ENCODE results near the gene IGSF21. TPM values are rescaled to one million over a fixed set of nuclear protein-coding genes. Genes with fewer than 3 reads are reported as not detected.

The IGSF21 gene
- total RNA-seq, 2 experiments from 2014 or later = not detected

DNA sequence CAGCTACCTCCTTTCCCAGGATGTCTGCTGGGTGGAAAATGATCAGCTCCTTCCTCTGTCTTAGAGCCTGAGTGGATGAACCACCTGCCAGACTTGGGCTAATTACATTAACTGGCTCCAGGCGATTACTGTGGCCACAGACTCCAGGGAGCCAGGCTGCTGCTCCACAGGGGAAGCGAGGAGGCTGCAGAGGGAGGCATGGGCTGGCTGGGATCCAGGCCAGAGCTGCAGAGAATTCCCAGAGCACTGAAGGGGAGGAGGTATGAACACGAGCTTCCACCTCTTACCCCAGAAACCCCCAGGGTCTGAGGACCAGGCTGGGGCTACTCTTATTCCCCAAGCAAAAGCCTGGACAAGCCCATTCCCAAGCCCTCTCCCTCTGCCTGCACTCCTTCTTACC, 237.2 kb downstream of the IGSF21 start:
- Mint-ChIP-seq H3K27me3 (peaks cover 28% of the 10 kb centered on the region), H3K4me1 (ENCODE audit: low read depth) (no peaks in the 10 kb centered on the region), H3K36me3 (ENCODE audit: low read depth) (no peaks in the 10 kb centered on the region), H3K9me3 (no peaks in the 10 kb centered on the region), H3K27ac (no peak overlapping the region), H3K4me3 (no peak overlapping the region)
- no peak for DNase-seq
- peaks cover 0 to 2% of the 10 kb centered on the region in 2 experiments for H3K27me3 ChIP-seq (ENCODE audit: control insufficient read depth in 1 of 2, insufficient read depth in 2 of 2, low read length in 2 of 2)
- CTCF ChIA-PET = no interaction called here
- H3K27ac ChIP-seq (ENCODE audit: low read depth in 1 of 2, low read length in 2 of 2) = no peak overlapping the region
- H3K4me3 ChIP-seq (ENCODE audit: low read length) = no peak overlapping the region
- no peaks in the 10 kb centered on the region for H3K9me3 ChIP-seq (ENCODE audit: control insufficient read depth in 1 of 2, insufficient read depth in 1 of 2, low read length in 2 of 2)
- no peaks in the 10 kb centered on the region for H3K4me1 ChIP-seq (ENCODE audit: insufficient read depth, low read length)
- POLR2A ChIA-PET = no interaction called here
- TF ChIP-seq, protein P1, sequence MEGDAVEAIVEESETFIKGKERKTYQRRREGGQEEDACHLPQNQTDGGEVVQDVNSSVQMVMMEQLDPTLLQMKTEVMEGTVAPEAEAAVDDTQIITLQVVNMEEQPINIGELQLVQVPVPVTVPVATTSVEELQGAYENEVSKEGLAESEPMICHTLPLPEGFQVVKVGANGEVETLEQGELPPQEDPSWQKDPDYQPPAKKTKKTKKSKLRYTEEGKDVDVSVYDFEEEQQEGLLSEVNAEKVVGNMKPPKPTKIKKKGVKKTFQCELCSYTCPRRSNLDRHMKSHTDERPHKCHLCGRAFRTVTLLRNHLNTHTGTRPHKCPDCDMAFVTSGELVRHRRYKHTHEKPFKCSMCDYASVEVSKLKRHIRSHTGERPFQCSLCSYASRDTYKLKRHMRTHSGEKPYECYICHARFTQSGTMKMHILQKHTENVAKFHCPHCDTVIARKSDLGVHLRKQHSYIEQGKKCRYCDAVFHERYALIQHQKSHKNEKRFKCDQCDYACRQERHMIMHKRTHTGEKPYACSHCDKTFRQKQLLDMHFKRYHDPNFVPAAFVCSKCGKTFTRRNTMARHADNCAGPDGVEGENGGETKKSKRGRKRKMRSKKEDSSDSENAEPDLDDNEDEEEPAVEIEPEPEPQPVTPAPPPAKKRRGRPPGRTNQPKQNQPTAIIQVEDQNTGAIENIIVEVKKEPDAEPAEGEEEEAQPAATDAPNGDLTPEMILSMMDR (IDR thresholded peaks at IDR 0.05) = no peak
- H3K36me3 ChIP-seq (ENCODE audit: insufficient read depth, low read length) = no peaks in the 10 kb centered on the region
- intact Hi-C loops (cut with DNase I, micrococcal nuclease) = no loop called here
- ATAC-seq (ENCODE audit: poor library complexity) = no peak

GRCh38 chr1:18347559-18347958, 240.0 kb downstream of the IGSF21 start:
- Histone ChIP-seq H3K4me3 (ENCODE audit: low read length) (no peak overlapping the region), H3K36me3 (ENCODE audit: insufficient read depth, low read length) (no peaks in the 10 kb centered on the region), H3K4me1 (ENCODE audit: insufficient read depth, low read length) (no peaks in the 10 kb centered on the region), H3K27ac (ENCODE audit: low read depth in 1 of 2, low read length in 2 of 2) (no peak overlapping the region), H3K9me3 (ENCODE audit: control insufficient read depth in 1 of 2, insufficient read depth in 1 of 2, low read length in 2 of 2) (peaks cover 0 to 5% of the 10 kb centered on the region in 2 experiments), H3K27me3 (ENCODE audit: control insufficient read depth in 1 of 2, insufficient read depth in 2 of 2, low read length in 2 of 2) (peaks cover 0 to 4% of the 10 kb centered on the region in 2 experiments)
- Mint-ChIP-seq H3K36me3 (ENCODE audit: low read depth) (no peaks in the 10 kb centered on the region), H3K4me1 (ENCODE audit: low read depth) (no peaks in the 10 kb centered on the region), H3K27me3 (peaks cover 37% of the 10 kb centered on the region), H3K9me3 (no peaks in the 10 kb centered on the region), H3K4me3 (no peak overlapping the region), H3K27ac (no peak overlapping the region)
- ChIA-PET POLR2A (no interaction called here), CTCF (no interaction called here)
- TF ChIP-seq, protein P1 (IDR thresholded peaks at IDR 0.05) = no peak
- intact Hi-C loops (cut with DNase I, micrococcal nuclease) = no loop called here
- DNase-seq (no peak), ATAC-seq (ENCODE audit: poor library complexity) (no peak)

GRCh38 chr1:18348354-18348753, 240.8 kb downstream of the IGSF21 start:
- intact Hi-C loops (cut with DNase I, micrococcal nuclease) = no loop called here
- peaks cover under 1 to 12% of the 10 kb centered on the region in 2 experiments for H3K27me3 ChIP-seq (ENCODE audit: control insufficient read depth in 1 of 2, insufficient read depth in 2 of 2, low read length in 2 of 2)
- Mint-ChIP-seq H3K4me1 (ENCODE audit: low read depth) (no peaks in the 10 kb centered on the region), H3K36me3 (ENCODE audit: low read depth) (no peaks in the 10 kb centered on the region), H3K9me3 (no peaks in the 10 kb centered on the region), H3K4me3 (no peak overlapping the region), H3K27me3 (peaks cover 38% of the 10 kb centered on the region), H3K27ac (no peak overlapping the region)
- H3K27ac ChIP-seq (ENCODE audit: low read depth in 1 of 2, low read length in 2 of 2) = no peak overlapping the region
- ChIA-PET CTCF (no interaction called here), POLR2A (no interaction called here)
- peaks cover 0 to 8% of the 10 kb centered on the region in 2 experiments for H3K9me3 ChIP-seq (ENCODE audit: control insufficient read depth in 1 of 2, insufficient read depth in 1 of 2, low read length in 2 of 2)
- H3K4me3 ChIP-seq (ENCODE audit: low read length) = no peak overlapping the region
- no peak for DNase-seq
- no peaks in the 10 kb centered on the region for H3K36me3 ChIP-seq (ENCODE audit: insufficient read depth, low read length)
- no peak for ATAC-seq (ENCODE audit: poor library complexity)
- H3K4me1 ChIP-seq (ENCODE audit: insufficient read depth, low read length) = no peaks in the 10 kb centered on the region
- TF ChIP-seq, protein P1 (IDR thresholded peaks at IDR 0.05) = no peak

Measured in CD4-positive, alpha-beta T cell (primary cell).